Measurements from ENCODE around the gene APBA1.
"Not testable (repeated sequence)": the region's sequence is repeated elsewhere in the genome, so short reads cannot be mapped to it uniquely, and the experiment has no call there.

Gene APBA1

GRCh38 chr9:69611221-69611620 is 61.0 kb downstream of the APBA1 start:
- no peaks in the 10 kb centered on the region for H3K36me3 Mint-ChIP-seq (ENCODE audit: low read depth)
- no peaks in the 10 kb centered on the region for H3K4me1 Mint-ChIP-seq (ENCODE audit: low read depth)
- H3K9me3 Mint-ChIP-seq, result no peaks in the 10 kb centered on the region
- H3K4me3 Mint-ChIP-seq, result no peak overlapping the region
- H3K27me3 Mint-ChIP-seq, result no peaks in the 10 kb centered on the region
- intact Hi-C loops (cut with micrococcal nuclease), result no loop called here
- no peak overlapping the region for H3K27ac Mint-ChIP-seq

GRCh38 chr9:69609156-69609555 is 63.0 kb downstream of the APBA1 start:
- Mint-ChIP-seq H3K9me3 (no peaks in the 10 kb centered on the region), H3K27ac (no peak overlapping the region), H3K27me3 (no peaks in the 10 kb centered on the region), H3K4me3 (no peak overlapping the region), H3K36me3 (ENCODE audit: low read depth) (no peaks in the 10 kb centered on the region), H3K4me1 (ENCODE audit: low read depth) (no peaks in the 10 kb centered on the region)
- intact Hi-C loops (cut with micrococcal nuclease), result no loop called here

- Mint-ChIP-seq H3K4me3 (no peak overlapping the region), H3K27me3 (no peaks in the 10 kb centered on the region), H3K36me3 (ENCODE audit: low read depth) (no peaks in the 10 kb centered on the region), H3K27ac (no peak overlapping the region), H3K9me3 (no peaks in the 10 kb centered on the region), H3K4me1 (ENCODE audit: low read depth) (no peaks in the 10 kb centered on the region)
- intact Hi-C loops (cut with micrococcal nuclease), result no loop called here
Observed at GRCh38 chr9:69606089-69606488, 66.1 kb downstream of the APBA1 start.

- Mint-ChIP-seq H3K27ac (no peak overlapping the region), H3K9me3 (no peaks in the 10 kb centered on the region), H3K4me3 (no peak overlapping the region), H3K36me3 (ENCODE audit: low read depth) (no peaks in the 10 kb centered on the region), H3K4me1 (ENCODE audit: low read depth) (no peaks in the 10 kb centered on the region), H3K27me3 (no peaks in the 10 kb centered on the region)
- intact Hi-C loops (cut with micrococcal nuclease), result no loop called here
Observed at GRCh38 chr9:69605406-69605805, 66.8 kb downstream of the APBA1 start.

- H3K4me1 Mint-ChIP-seq (ENCODE audit: low read depth), result no peaks in the 10 kb centered on the region
- intact Hi-C loops (cut with micrococcal nuclease), result no loop called here
- no peak overlapping the region for H3K4me3 Mint-ChIP-seq
- no peak overlapping the region for H3K27ac Mint-ChIP-seq
- H3K36me3 Mint-ChIP-seq (ENCODE audit: low read depth), result no peaks in the 10 kb centered on the region
- no peaks in the 10 kb centered on the region for H3K27me3 Mint-ChIP-seq
- H3K9me3 Mint-ChIP-seq, result no peaks in the 10 kb centered on the region
Observed at GRCh38 chr9:69604568-69605219, 67.5 kb downstream of the APBA1 start.

GRCh38 chr9:69603656-69604055 is 68.5 kb downstream of the APBA1 start:
- Mint-ChIP-seq H3K9me3 (no peaks in the 10 kb centered on the region), H3K4me3 (no peak overlapping the region), H3K27me3 (no peaks in the 10 kb centered on the region), H3K27ac (no peak overlapping the region), H3K4me1 (ENCODE audit: low read depth) (no peaks in the 10 kb centered on the region), H3K36me3 (ENCODE audit: low read depth) (no peaks in the 10 kb centered on the region)
- intact Hi-C loops (cut with micrococcal nuclease), result no loop called here

- H3K9me3 Mint-ChIP-seq, result no peaks in the 10 kb centered on the region
- no peaks in the 10 kb centered on the region for H3K4me1 Mint-ChIP-seq (ENCODE audit: low read depth)
- H3K27ac Mint-ChIP-seq, result no peak overlapping the region
- H3K4me3 Mint-ChIP-seq, result no peak overlapping the region
- no peaks in the 10 kb centered on the region for H3K36me3 Mint-ChIP-seq (ENCODE audit: low read depth)
- intact Hi-C loops (cut with micrococcal nuclease), result no loop called here
- H3K27me3 Mint-ChIP-seq, result no peaks in the 10 kb centered on the region
Observed at GRCh38 chr9:69602773-69603172, 69.4 kb downstream of the APBA1 start.

- Mint-ChIP-seq H3K27ac (no peak overlapping the region), H3K9me3 (no peaks in the 10 kb centered on the region), H3K4me1 (ENCODE audit: low read depth) (no peaks in the 10 kb centered on the region), H3K27me3 (no peaks in the 10 kb centered on the region), H3K4me3 (no peak overlapping the region), H3K36me3 (ENCODE audit: low read depth) (no peaks in the 10 kb centered on the region)
- intact Hi-C loops (cut with micrococcal nuclease), result no loop called here
Observed at GRCh38 chr9:69601698-69602097, 70.5 kb downstream of the APBA1 start.

GRCh38 chr9:69600314-69601047 is 71.7 kb downstream of the APBA1 start:
- no peak overlapping the region for H3K27ac Mint-ChIP-seq
- H3K4me1 Mint-ChIP-seq (ENCODE audit: low read depth), result no peaks in the 10 kb centered on the region
- peaks cover 1% of the 10 kb centered on the region for H3K27me3 Mint-ChIP-seq
- no peaks in the 10 kb centered on the region for H3K36me3 Mint-ChIP-seq (ENCODE audit: low read depth)
- H3K4me3 Mint-ChIP-seq, result no peak overlapping the region
- H3K9me3 Mint-ChIP-seq, result no peaks in the 10 kb centered on the region
- intact Hi-C loops (cut with micrococcal nuclease), result no loop called here

- no peak overlapping the region for H3K27ac Mint-ChIP-seq
- no peaks in the 10 kb centered on the region for H3K9me3 Mint-ChIP-seq
- intact Hi-C loops (cut with micrococcal nuclease), result no loop called here
- peaks cover 2% of the 10 kb centered on the region for H3K27me3 Mint-ChIP-seq
- no peak overlapping the region for H3K4me3 Mint-ChIP-seq
- no peaks in the 10 kb centered on the region for H3K36me3 Mint-ChIP-seq (ENCODE audit: low read depth)
- no peaks in the 10 kb centered on the region for H3K4me1 Mint-ChIP-seq (ENCODE audit: low read depth)
Observed at GRCh38 chr9:69599232-69599971, 72.8 kb downstream of the APBA1 start.

GRCh38 chr9:69596906-69597305 is 75.3 kb downstream of the APBA1 start:
- H3K27me3 Mint-ChIP-seq; intact Hi-C loops (cut with micrococcal nuclease); H3K4me3 Mint-ChIP-seq; H3K4me1 Mint-ChIP-seq (ENCODE audit: low read depth); H3K27ac Mint-ChIP-seq; H3K36me3 Mint-ChIP-seq (ENCODE audit: low read depth); H3K9me3 Mint-ChIP-seq: not testable (repeated sequence)

- no peaks in the 10 kb centered on the region for H3K4me1 Mint-ChIP-seq (ENCODE audit: low read depth)
Observed at GRCh38 chr9:69594180-69594579, 78.0 kb downstream of the APBA1 start.

GRCh38 chr9:69593756-69594155 is 78.4 kb downstream of the APBA1 start:
- no peak overlapping the region for H3K4me3 Mint-ChIP-seq
- H3K27ac Mint-ChIP-seq, result no peak overlapping the region
- H3K27me3 Mint-ChIP-seq, result peaks cover 2% of the 10 kb centered on the region
- H3K9me3 Mint-ChIP-seq, result no peaks in the 10 kb centered on the region
- H3K36me3 Mint-ChIP-seq (ENCODE audit: low read depth), result no peaks in the 10 kb centered on the region
- intact Hi-C loops (cut with micrococcal nuclease), result no loop called here
- no peaks in the 10 kb centered on the region for H3K4me1 Mint-ChIP-seq (ENCODE audit: low read depth)

More at GRCh38 chr9:69594180-69594579, 78.0 kb downstream of the APBA1 start:
- Mint-ChIP-seq H3K4me3 (no peak overlapping the region), H3K27ac (no peak overlapping the region), H3K27me3 (peaks cover 2% of the 10 kb centered on the region), H3K36me3 (ENCODE audit: low read depth) (no peaks in the 10 kb centered on the region), H3K9me3 (no peaks in the 10 kb centered on the region)
- intact Hi-C loops (cut with micrococcal nuclease), result no loop called here

GRCh38 chr9:69593301-69593700 is 78.9 kb downstream of the APBA1 start:
- no peak overlapping the region for H3K4me3 Mint-ChIP-seq
- no peak overlapping the region for H3K27ac Mint-ChIP-seq
- peaks cover 2% of the 10 kb centered on the region for H3K27me3 Mint-ChIP-seq
- H3K36me3 Mint-ChIP-seq (ENCODE audit: low read depth), result no peaks in the 10 kb centered on the region
- intact Hi-C loops (cut with micrococcal nuclease), result no loop called here
- H3K4me1 Mint-ChIP-seq (ENCODE audit: low read depth), result no peaks in the 10 kb centered on the region
- H3K9me3 Mint-ChIP-seq, result no peaks in the 10 kb centered on the region

Data from dendritic cell treated with granulocyte-macrophage colony-stimulating factor and Interleukin-4, amounts not matched to agents 40 ng/mL and 50 ng/mL, for 4 days (primary cell).